Activated CD8-positive, alpha-beta memory T cell treated with anti-CD3 and anti-CD28 coated beads, Interleukin-2, amount 50 U/mL, for 24 hours (primary cell): Measurements from ENCODE around the gene HTR3E.
"Not testable (repeated sequence)": the region's sequence is repeated elsewhere in the genome, so short reads cannot be mapped to it uniquely, and the experiment has no call there.

Experiments used
- DNase-seq: peaks from one replicate; pipeline ENCODE4 v3.0.0-alpha.2; 2020; ENCODE audit errors: extremely low read depth

Gene HTR3E

DNA sequence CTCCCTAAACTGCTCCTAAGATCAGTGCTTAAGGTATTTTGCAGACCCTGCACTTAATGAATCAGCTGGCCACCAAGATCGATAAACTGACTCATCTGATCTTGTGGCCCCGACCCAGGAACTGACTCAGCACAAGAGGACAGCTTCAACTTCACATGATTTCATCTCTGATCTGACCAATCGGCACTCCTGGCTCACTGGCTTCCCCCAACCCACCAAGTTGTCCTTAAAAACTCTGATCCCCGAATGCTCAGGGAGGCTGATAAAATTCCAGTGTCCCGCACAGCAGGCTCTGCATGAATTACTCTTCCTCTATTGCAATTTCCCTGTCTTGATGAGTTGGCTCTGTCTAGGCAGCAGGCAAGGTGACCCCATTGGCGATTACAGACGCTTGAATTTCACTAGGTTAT is 13.5 kb downstream of the HTR3E start:
- DNase-seq = no peak

DNA sequence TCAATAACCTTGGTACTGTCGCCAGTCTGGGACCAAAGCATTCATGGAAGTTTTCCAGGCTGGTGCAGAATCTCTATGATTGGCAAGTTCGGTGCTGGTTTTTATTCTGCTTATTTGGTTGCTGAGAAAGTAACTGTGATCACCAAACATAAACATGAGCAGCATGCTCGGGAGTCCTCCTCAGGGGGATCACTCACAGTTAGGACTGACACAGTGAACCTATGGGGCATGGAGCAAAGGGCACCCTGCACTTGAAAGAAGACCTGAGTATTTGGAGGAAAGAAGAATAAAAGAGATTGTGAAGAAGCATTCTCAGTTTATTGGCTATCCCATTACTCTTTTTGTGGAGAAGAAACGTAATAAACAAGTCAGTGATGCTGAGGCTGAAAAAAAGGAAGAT is 19.2 kb downstream of the HTR3E start:
- DNase-seq = no peak

GRCh38 chr3:184117636-184118035 is 20.8 kb downstream of the HTR3E start:
- DNase-seq = no peak

- DNase-seq = not testable (repeated sequence)
Measured at GRCh38 chr3:184121031-184121430, 24.2 kb downstream of the HTR3E start.

DNA sequence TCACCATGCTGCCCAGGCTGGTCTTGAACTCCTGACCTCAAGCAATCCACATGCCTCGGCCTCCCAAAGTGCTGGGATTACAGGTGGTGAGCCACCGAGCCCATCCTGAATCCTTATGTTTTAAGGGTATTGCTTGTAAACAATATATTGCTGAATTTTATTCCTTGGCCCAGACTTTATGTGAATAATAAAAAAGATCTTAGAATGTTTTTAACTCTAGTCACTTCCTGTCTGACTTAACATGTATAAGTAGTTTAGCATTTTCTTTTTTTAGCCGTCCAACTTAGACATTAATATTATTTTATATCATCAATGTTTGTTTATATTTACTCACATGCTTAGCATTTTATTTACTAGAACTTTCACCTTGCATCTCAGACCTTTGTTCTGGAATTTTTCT is 29.1 kb downstream of the HTR3E start:
- DNase-seq = no peak

DNA sequence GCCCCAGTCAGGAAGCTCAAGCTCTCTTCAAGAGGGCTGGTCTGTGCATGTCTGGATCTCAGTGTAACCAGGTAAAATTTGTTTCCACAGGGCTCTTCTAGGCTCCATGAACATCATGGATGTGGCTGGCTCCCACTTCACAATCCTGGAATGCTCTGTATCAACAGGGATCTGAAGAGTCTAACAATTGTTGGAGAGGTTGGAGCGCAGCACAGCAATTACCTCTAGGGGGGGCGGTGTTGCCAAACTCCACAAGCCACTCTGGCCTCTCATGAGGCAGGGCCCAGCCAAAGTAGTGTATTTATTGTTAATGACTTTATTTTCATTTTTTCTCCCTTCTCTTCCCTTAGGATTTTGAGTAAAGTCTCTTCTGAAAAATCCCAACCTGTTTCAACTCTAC is 32.1 kb downstream of the HTR3E start:
- DNase-seq = no peak

DNA sequence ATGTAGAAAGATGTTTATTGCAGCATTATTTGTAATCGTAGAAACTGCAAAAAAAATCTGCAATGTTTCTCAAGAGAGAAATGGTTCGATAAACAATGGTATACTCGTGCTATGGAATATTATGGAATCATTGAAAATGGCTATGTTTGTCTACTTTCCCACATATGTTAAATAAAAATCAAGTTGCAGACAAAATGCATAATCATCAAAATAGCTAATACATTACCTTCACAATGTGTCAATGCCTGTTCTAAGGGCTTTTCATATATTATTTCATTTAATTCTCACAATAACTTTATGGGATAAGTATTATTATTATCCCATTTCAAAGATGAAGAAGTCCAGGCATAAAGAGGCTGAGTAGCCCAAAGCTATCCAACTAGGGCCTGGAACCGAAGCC is 36.1 kb downstream of the HTR3E start:
- no peak for DNase-seq

- no peak for DNase-seq
Measured at GRCh38 chr3:184133840-184134745, 37.2 kb downstream of the HTR3E start.

- DNase-seq = no peak
Measured at GRCh38 chr3:184134746-184135148, 37.9 kb downstream of the HTR3E start.

DNA sequence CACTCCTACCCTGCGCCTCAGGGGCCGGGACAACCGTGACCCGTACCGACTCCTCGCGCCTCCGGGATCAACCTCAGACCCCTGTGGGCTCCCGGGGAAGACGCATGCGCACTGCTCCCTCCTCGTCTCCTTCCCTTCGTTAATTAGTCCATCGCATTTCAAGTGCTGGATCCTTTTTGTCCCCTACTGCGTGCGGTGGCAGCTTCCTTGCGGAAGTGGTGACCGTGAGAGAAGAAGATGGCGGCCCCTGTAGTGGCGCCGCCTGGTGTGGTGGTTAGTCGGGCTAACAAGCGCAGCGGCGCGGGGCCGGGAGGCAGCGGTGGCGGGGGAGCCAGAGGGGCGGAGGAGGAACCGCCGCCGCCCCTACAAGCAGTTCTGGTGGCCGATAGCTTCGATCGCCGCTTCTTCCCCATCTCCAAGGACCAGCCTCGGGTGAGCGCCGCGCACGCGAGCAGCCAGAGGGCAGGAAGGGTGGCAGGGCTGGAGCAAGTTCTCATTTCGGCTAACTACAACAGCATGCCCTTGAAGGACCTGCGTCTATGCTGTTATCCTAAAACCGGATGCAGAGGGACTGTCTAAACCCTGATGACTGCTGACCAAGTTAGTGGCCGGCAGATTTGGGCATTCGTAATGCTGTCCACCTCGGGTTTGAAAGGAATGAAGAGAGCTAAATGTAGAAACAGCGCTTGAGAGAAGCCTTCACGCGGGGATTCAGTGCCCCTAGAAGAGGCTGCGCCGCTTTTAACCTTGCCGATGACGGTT is 38.5 kb downstream of the HTR3E start, which contains the start of gene EIF2B5:
TSS of gene EIF2B5 (plus strand) at position 210 of the 762 bp plus-strand sequence. CDS start at position 238, 28 bp downstream.
- DNase-seq = peak; percentile 77

- no peak for DNase-seq
Measured at GRCh38 chr3:184135911-184136260, 39.0 kb downstream of the HTR3E start.

- DNase-seq = no peak
Measured at GRCh38 chr3:184140436-184140835, 43.6 kb downstream of the HTR3E start.

DNA sequence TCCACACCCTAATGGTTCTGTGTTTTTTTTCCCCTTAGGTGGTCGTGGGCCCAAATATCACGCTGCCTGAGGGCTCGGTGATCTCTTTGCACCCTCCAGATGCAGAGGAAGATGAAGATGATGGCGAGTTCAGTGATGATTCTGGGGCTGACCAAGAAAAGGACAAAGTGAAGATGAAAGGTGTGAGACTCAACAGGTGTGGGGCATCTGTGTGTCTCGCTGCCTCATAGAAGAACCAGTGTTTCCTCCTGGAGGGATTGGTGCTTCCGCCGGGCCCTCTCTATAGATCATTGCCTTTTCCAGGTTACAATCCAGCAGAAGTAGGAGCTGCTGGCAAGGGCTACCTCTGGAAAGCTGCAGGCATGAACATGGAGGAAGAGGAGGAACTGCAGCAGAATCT is 45.3 kb downstream of the HTR3E start:
- no peak for DNase-seq

GRCh38 chr3:184143327-184143726 is 46.5 kb downstream of the HTR3E start:
- DNase-seq = no peak

DNA sequence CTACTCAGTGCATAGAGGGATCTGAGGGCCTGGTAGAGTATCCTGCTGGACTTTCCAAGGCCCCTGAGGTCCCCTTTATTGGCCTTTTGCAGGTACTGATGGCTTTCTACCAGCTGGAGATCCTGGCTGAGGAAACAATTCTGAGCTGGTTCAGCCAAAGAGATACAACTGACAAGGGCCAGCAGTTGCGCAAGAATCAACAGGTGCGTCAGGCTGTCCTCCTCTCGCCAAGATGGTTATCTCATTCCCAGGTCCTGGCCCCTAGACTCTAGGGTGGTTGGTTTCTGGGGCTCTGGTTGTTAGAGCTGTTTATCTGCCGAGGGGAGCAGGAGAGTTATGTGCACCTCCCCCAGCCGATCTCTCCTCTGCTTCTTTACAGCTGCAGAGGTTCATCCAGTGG is 47.6 kb downstream of the HTR3E start:
- no peak for DNase-seq

DNA sequence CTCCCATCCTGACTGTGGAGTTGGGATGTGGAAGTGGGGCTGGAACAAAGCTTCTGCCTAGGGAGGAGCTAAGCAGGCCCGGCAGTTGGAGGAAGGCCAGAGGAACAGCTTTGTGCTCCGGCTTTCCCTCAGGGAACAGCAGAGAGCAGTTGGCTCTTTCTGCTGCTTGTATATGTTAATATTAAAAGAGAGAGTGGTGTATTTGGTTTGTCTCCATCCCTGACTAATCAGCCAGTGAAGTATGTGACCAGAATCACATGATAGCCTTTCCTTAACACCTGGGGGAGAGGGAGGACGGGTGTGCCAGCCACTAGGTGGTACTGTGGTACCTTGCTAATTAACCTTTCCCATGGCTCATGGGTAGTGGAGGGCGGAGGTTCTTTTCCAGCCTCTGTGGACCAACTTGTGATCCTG is 48.3 kb downstream of the HTR3E start:
- DNase-seq = no peak

- no peak for DNase-seq
Measured at GRCh38 chr3:184145751-184146270, 48.9 kb downstream of the HTR3E start.

GRCh38 chr3:184148076-184148475 is 51.2 kb downstream of the HTR3E start:
- no peak for DNase-seq

- DNase-seq = no peak
Measured at GRCh38 chr3:184149123-184149522, 52.3 kb downstream of the HTR3E start.

DNA sequence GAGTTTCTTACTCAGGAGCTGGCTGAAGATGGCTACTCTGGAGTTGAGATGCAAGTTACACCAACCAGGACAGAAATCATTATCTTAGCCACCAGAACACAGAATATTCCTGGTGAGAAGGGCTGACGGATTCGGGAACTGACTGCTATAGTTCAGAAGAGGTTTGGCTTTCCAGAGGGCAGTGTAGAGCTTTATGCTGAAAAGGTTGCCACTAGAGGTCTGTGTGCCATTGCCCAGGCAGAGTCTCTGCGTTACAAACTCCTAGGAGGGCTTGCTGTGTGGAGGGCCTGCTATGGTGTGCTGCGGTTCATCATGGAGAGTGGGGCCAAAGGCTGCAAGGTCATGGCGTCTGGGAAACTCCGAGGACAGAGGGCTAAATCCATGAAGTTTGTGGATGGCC is 52.9 kb downstream of the HTR3E start:
- DNase-seq = not testable (repeated sequence)

DNA sequence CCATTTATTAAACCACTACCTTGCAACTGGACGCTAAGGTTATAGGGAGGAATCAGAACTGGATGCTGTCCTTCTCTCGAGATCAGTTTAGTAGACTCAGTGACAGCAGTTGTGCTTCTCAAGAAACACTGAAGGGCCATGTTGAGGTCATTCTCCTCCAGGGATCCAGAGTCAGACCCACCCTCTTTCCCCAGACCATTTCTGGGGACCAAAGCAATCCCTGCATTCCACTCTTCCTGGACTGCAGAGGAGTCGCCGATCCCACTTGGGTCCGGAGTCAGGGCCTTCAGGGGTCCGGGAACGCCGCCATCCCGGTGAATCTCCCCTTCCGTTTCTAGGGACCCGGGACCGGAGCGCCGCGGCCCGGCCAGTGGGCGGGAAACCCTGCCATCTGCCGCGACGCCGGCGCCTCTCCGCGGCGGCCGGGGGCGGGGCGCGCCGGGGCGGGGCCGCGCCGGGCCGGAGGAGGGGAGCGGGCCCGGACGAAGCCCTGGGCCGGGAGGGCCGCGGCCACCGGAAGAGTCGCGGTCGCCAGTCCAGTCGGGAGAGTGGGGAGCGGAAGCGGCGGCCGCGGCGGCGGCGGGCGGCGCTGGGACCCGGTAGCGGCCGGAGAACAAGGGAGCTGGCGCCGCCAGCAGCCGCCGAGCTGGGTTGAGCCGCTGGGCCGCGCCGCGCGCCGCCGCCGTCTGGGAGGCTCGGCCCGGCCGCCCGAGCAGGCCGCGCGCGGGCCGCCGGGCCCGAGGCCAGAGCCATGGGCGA is 58.2 kb downstream of the HTR3E start, which contains the start of gene DVL3:
TSS of gene DVL3 (plus strand) at position 493 of the 759 bp plus-strand sequence. CDS start at position 752, 259 bp downstream.
- no peak for DNase-seq
